Activated CD8-positive, alpha-beta memory T cell treated with anti-CD3 and anti-CD28 coated beads, Interleukin-2, amount 50 U/mL, for 24 hours (primary cell): ENCODE results near the gene CAMTA1.
"Not testable (repeated sequence)": the region's sequence is repeated elsewhere in the genome, so short reads cannot be mapped to it uniquely, and the experiment has no call there.

Experiments used
- DNase-seq: peaks from one replicate; pipeline ENCODE4 v3.0.0-alpha.2; 2020; ENCODE audit errors: extremely low read depth

CAMTA1 gene

DNA sequence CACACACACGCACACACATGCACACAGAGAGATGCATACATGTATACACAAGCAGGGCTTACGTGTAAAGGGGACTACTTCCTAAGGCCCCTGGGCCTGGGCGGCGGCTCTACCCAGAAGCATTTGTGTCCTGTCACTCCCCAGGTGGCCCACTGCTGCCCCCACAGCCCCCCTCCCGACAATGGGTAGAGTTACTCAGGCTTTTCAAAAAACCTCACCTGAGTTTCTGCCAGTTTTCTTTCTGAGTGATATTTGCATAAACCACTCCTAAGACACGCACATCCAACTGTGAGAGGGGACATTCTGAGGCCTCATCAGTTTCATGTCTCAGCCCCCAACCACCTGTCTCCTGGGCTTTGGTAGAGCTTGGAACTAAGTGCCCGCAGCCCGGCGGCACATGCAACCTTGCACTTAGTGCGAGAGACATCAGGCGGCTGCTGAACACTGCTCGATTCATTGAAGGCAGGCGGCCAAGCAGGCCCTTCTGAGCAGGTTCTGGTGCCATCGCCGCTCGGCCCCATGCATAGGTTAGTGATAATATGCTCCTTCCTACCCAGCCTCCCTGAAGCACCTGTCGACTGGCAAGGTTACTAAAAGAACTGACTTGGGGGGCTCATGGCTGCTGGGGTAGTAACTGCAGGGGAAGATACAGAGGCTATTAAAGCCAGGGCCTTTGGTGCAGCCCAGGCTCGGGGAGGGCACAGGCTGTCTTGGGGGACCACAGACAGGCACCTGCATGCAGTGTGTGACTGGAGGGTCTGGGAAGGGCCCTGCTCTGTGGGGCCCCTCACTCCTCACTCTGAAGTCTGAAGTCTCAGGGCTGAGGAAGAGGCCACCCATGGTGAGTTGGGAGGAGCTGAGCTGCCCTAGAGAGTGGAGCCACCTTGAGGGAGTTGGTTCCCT, 621.6 kb downstream of the CAMTA1 start:
- no peak for DNase-seq

DNA sequence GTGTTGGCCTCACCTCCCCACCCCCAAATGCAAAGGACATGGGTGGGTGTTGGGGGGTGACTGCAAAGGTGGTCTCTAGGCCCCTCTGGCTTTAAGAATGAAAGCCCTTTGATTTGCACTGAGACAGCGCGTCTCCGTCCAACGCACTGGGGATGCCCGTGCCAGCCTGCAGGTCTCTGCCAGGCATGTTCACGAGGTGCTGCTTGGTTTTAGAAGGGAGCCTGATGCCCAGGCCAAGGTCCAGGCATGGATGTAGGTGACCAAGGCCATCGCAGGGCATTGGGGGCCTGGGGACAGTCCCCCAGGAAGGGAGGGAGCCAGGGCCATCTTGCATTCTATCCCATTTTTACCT, 622.3 kb downstream of the CAMTA1 start:
- DNase-seq: no peak

DNA sequence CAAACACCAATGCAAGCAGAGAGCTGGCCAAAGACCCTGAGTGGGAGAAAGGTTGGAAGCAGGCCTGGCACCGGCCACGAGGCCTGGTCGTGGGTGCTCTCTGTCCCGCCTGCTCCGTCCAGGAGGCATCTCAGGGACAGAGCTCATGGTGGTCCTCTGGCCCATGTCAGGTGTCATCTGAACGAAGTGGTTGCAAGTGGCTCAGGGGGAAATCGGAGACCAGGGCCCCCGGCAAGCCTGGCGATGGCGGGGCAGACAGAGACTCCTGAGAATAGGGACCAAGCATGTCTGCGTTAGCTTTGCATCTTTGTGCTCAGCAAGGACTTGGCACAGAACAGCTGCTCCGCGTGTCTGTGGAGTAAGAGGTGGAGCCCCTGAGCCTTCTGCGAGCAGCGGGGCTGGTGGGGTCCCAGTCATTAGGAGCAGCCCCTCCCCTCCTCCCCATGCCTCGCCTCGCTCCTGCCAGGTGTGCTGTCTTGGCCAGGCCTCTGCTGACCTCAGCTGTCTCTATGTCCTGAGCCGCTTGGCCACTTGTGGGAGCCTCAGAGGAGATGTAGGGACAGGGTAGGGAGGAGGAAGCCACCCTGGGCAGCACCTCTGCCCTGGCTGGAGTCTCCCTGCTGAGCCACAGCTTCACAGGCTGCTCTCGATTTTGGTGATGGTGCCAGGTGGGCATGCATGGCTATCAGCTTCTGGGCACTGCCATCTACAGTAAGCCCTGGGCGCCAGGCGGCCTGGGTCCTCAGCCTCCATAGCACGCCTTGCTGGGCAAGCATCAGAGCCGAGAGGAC, 622.9 kb downstream of the CAMTA1 start:
- no peak for DNase-seq

DNA sequence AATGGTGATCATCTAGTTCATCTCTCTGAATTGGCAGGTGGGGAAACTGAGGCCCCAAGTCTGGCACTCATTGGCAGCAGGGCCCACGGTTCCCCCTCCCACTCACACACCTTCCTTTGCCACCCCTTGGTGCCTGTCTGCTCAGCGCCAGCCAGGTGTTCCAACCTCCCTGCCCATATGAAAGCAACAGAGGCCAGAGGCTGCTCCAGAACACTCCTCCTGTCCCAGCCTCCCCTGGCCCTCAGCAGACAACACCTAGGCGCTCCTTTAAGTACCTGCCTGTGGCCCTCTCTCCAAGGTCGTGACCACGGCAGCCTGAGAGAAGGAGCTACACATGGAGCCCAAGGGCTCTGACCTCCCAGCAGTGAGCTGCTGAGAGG, 623.5 kb downstream of the CAMTA1 start:
- no peak for DNase-seq

DNA sequence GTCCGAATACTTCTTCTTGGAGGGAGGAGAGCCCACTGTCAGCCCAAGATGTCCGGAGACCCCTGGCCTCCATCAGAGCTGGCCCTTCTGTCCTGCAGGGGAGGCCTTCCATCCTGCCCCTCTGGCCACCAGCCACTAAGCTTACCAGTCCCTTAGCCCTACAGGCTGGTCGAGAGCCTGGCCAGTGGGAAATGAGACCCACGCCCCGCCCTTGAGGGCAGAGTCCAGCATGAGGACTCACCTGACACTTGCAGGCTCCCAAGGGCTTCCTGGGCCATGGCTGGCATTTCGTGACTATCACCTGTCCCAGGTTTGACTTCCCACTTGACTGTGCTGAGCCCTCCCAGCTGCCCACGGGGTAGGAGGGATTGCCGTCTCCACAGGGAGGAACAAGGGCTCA, 624.0 kb downstream of the CAMTA1 start:
- no peak for DNase-seq

DNA sequence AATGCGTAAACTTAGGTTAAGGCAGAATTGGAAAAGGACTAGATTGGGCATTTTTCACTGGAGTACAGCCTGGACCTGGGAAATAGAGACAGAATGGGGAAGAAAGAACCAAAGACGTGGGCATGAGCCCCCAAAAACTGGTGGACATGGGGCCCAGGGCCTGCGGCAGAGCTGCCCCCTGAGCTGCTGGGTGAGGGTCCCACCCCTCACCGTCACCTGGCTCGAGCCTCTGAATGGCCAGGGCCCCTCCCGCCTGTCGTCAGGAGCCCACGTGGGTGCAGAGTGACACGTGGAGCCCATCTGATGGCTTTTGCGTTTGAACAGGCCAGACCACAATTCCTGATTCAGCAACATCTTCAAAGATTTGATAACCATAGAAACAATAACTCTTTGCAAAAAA, 624.9 kb downstream of the CAMTA1 start:
- DNase-seq: no peak

DNA sequence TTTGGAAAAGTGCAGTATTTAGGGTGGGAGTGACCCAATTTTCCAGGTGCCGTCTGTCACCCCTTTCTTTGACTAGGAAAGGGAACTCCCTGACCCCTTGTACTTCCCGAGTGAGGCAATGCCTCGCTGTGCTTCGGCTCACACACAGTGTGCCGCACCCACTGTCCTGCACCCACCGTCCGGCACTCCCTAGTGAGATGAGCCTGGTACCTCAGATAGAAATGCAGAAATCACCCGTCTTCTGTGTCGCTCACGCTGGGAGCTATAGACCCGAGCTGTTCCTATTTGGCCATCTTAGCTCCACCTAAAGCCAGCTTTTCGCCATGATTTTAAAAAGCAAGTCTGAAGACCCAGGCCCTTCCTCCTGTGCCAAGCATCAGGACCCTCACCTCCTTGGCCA, 632.4 kb downstream of the CAMTA1 start:
- DNase-seq: not testable (repeated sequence)

DNA sequence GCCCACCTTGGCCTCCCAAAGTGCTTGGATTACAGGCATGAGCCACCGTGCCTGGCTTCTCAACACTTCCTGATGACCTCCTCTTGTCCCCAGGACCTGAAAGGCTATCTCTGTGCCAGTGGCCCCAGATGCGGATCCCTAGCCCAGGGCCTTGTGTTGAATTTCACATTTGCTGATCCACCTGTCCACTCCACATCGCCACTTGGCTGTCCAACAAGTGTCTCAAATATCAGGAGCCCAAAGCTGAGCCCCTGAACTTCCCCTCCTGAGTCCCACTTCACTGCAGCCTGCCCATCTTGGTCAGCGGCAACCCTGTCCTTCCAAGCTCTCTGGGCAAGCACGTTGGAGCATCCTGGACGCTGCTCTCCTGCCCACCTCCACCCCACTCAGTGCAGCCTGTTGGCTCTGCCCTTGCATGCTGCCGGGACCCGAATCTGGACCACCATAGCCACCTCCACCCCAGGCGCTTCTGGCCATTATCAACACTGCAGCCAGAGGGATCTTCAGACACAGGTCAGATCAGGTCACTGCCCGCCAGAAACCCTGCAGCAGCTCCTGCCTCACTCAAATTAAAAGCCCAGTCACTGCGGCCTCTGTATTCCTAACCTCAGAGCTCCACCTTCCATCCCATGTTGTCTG, 633.3 kb downstream of the CAMTA1 start:
- DNase-seq: no peak

DNA sequence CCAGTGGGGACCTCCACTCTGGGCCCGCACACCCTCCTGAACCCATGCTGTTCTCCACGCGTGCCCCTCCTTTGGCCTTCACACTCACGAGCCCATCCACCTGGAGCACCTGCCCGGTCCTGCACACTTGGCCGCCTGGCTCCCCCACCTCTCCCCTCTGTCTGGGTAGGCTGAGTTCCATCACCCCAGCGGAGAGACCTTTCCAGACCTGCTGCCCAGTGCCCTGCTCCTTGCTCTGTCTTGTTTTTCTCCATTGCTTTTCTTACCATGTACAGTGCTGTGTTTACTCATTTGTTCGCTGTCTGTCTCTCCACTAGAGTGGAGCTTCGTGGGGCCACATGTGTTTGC, 634.8 kb downstream of the CAMTA1 start:
- DNase-seq: no peak

DNA sequence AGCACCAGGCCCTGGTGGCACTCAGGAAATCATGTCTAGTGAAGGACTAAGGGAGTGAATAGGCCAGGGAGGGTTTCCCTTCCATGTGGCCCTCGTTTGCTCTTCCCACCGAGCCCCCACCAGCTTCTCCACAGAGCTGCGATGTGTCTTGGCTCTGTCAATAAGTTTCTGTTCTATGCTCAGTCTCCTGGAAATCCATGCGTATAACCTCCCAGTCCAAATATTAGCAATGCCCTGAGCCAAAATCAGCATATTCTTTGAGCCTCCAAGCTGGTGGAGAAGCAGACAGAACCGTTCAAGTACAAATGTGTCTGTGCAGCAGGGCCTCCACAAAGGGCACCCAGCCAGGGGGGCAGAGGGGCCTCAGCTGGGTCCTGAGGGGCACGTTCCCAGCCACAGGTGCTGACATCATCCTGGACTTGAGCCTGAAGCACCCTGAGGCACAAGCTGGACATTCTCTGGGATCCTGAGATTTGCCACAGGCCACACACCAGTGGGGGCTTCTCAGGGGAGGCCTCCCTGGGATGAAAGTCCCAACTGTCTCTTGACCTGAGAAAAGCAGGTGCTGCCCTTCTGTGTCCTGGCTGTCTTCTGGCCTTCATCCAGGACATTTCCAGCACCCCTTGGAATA, 635.3 kb downstream of the CAMTA1 start:
- DNase-seq: no peak

DNA sequence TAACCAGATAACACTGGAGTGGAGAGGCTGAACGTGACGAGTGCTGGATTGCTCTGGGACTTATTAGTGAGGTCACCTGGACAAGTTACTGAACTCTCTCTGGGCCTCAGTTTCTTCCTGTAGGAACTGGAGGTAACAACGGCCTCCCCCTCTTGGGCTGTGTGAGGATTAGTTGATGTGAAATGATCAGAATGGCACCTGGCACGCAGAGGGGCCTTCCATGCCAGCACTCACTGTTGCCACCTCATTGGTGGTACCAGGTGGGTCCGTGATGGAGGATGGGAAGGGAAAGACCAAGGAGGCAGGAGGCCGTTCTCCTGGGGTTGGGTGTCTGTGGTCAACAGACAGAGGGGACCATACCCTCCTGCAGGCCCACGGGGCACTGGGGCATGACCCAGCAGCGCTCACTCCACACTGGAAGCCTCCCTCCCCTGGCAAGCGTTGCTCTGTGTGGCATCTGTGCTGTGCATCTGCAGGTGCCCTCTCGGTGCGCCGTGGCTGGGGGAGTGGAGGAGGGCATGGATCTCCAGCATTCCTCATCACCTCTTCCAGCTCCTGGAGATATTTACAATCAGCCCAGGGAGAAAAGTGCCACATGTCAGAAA, 636.3 kb downstream of the CAMTA1 start:
- DNase-seq: no peak

DNA sequence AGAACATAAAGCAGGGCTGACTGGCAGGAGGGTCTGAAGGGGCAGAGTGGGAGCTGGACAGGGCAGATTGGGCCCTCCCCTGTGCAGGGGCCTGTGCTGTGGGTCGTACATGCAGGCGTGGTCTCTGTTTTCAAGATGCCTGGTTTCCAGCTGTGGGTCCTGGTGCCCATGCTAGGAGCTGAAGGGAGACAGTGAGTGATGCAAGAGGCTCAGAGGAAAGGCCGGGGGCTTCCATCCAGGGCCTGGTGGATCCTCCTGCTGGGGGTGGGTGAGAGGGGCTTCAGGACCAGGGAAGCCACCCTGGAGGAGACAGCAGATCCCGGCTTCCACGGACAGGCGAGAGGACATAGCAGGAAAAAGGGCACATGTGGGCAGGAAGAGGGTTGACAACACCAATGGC, 636.8 kb downstream of the CAMTA1 start:
- DNase-seq: no peak

DNA sequence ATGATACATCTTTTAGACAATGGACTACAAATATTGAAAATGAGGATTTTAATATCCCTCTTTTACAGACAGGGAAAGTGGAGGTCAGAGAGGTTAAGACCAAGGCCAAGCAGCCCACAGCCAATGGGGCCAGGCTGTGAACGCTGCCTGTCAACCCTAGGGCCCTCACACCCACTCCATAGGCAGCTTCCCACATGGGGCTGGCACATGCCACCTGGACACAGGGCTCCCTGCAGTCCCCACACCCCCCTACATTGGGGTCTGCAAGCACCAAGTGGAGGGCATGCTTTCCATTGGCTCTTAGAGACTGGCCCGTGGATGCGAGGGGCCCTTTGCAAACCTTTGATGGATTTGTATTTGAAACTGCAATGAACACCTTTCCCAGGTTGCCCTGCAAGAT, 637.3 kb downstream of the CAMTA1 start:
- no peak for DNase-seq

DNA sequence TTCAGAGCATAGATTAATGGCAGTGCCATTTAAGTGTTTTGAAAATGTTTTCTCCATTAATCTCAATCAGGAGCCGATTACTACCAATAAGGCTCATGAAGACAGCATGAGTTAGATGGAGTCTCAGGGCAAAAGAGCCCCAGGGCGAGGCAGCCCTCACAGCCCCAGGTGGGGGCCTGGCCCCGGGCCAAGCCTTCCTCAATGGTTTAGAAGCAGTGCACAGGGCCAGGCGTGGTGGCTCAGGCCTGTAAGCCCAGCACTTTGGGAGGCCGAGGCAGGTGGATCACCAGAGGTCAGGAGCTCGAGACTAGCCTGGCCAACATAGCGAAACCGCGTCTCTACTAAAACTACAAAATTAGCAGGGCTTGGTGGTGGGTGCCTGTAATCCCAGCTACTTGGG, 637.7 kb downstream of the CAMTA1 start:
- no peak for DNase-seq

DNA sequence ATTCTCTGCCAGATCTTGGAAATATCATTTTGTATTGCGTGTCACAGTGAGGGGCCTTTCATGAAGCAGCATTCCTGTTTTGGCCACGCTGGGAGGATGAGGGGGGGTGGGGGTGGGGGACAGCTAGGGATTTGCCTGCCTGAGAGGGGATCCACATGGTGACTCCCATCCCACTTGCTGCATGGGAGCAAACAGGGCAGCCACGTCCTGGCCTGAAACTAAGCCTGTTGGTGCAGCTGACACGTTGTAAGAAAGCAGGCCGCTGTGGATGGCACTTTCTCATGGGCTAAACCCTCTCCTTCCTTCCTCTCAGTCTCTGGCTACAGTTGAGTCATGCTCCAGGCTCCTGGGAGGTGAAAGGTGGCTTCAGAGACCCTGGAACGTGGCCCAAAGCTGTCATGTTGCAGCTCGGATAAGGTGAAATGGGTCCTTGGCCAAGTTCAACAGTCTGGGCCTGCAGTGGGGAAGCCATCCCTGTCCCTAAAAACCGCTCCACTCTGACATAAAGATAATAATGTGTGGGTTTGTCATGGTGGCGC, 639.2 kb downstream of the CAMTA1 start:
- no peak for DNase-seq

DNA sequence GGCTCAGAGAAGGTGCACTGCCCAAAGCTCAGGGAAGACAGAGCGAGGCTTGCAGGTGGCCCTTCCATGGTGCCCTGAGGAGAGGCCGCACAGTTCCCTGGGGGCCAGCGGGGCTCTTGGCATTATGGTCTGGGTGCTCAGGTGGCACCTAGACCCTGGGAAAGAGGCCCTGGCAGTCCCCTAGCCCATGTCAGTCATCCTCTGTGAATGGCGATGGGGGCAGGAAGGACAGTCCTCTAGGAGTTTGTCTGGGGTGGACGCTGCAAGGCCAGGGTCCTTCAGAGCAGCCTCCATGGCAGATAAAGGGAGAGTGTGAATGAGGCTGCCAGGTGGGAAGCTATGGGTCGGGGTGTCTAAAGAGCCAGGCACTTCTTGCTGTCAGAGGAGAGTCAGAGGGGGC, 640.0 kb downstream of the CAMTA1 start:
- no peak for DNase-seq

DNA sequence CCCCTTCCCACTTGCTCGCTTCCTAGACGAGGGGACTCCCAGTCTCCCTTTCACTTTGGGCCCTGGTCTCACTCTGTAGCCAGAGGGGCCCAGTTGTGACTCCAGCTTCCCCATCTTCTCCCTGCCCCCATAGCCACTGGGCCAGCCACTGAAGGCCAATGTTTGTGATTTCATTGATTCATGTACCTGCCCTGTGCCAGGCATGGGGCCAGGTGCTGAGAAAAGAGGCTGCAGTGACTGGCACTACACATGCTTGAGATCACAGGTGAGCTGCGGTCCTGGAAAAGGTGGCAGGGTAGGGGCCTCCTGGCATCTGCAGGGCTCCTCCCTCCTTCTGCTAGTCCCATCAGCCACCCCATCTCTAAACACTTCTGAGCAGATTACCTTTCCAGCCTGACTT, 640.5 kb downstream of the CAMTA1 start:
- no peak for DNase-seq

DNA sequence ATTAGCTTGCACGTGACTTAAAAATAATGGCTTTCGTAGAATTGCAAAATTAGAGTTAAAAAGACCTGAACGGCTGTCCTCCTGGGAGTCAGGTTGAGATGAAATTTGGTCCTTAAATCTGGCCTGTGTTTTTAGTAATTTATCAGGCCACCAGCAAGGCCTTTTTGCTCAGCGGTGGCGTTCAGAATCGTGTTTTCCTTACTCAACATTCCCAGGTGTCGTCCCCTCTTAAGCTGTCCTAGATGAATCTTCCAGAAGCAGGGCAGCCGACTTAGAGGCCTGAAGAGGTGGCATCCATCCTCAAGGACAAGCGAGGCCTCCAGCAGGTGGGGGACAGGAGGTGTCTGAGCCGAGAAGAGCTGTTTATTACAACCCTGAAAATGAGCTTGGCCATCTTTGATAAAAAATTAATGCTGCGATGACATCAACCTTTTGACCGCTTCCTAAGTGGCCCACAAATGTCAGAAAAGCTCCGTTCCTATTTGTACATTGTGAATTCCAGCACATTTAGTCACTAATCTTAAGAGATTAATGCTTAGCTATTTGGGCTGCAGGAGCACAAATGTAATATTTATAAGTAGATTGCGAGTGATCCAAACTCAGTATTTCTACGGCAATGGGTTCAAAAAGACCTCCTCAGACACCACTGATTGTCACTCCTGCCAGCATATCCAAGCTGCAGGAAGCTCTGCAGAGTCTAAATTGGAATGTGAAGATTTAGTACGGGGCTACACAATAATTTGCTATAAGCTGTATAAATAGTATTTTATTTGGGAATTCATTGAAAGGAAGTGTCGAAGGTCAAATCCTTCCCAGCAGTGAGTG, 641.7 kb downstream of the CAMTA1 start:
- no peak for DNase-seq

DNA sequence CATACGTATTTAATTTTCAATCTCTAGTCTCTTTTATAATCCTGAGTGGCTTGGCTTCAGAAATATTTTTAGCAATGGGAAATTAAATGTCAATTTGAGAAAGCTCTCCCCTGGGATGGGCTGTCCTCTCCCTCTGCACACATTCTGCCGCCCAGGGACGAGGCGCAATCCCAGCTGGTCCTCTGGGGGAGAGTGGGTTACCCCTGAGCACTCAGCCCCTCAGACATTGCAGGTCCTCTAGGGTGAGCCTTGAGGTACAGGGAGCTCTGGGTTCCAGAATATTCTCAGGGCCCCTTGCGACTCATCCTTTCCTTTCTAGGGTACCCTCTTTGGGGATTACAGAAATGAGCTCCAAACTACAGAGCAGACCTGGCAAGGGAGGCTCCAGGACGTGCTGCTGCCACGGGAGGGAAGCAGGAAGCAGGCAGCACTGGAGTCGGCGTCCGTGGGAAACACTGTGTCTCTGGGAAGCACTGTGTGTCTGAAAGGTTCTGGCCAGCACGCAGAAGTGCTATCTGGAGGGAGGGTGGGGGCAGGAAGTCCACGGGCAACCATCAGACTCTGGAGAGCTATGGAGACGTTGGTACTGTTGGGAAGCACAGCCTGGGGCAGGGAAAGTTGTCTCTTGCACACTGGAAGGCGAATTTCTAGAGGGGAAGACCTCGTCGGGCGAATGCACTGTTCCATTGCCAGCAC, 642.5 kb downstream of the CAMTA1 start:
- no peak for DNase-seq

DNA sequence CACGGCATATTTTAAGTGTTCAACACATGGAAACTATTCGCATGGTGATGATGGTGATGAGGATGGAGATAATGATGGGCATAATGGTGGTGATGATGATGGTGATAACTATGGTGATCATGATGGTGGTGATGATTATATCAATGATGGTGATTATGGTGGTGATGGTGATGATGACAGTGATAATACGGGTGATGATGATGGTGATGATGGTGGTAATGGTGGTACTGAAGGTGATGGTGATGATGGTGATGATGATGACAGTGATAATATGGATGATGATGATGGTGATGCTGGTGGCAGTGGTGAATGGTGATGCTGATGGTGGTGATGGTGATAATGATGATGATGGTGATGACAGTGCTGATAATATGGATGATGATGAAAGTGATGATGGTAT, 644.0 kb downstream of the CAMTA1 start:
- DNase-seq: no peak
